Renal cortical epithelial cell (primary cell): Measurements from ENCODE around the gene HSBP1L1. TPM values are rescaled to one million over a fixed set of nuclear protein-coding genes. Genes with fewer than 3 reads are reported as not detected.
A peak's percentile ranks its signal among the peaks of the same experiment; 100 is the strongest.
"Not testable (repeated sequence)": the region's sequence is repeated elsewhere in the genome, so short reads cannot be mapped to it uniquely, and the experiment has no call there.

Experiments used
- DNase-seq: peaks from one replicate; pipeline ENCODE4 v3.0.0-alpha.2; 2011; ENCODE audit warnings: low read depth
- total RNA-seq: library from RNA; depleted of rRNA; stranded (reverse); fragments of >200 nt; gene quantifications from 2 replicates; pipeline ENCODE4 v1.2.3, GENCODE V29; 2014

Gene HSBP1L1
- total RNA-seq, 1 donor from 2014 or later = 13.1 TPM

DNA sequence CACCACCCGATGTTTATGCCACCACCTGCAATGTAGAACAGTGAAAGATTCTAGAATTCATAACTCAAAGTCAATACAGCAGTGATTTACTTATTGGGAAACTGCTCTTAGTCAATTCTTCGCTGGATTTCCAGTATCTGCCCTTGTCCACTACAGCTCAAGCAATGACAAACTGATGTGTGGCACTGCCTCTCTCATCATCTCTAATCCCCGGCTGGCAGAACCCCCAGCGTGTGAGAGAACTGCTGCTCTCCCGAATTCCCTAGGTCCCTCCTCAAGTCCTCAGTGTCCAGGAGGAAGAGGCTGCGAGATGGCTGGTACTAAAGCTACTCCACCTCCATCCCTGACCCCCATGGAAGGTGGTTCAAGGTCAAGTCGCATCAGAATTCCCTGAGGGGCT, 22.3 kb downstream of the HSBP1L1 start:
- no peak for DNase-seq

- DNase-seq = peak; percentile 37
Measured at GRCh38 chr18:79987566-79987965, 23.1 kb downstream of the HSBP1L1 start.

GRCh38 chr18:79988071-79988450, 23.6 kb downstream of the HSBP1L1 start:
- DNase-seq = peak; percentile 10

GRCh38 chr18:79988451-79989194, 24.2 kb downstream of the HSBP1L1 start, which contains the start of gene TXNL4A:
Gene TXNL4A, minus strand, starts transcription at chr18:79988563. Its CDS starts 171 bp downstream, at chr18:79988392.
- peak; percentile 61 for DNase-seq

DNA sequence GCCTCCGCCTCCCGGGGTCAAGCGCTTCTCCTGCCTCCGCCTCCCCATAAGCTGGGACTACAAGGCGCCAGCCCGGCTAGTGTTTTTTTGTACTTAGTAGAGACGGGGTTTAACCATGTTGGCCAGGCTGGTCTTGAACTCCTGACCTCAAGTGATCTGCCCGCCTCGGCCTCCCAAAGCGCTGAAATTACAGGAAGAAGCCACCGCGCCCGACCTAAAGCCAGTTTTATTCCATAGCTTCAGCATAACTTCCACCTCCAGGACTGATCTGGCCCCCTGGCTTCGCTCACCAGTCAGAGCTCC, 24.7 kb downstream of the HSBP1L1 start:
- DNase-seq = no peak

GRCh38 chr18:79991494-79991893, 27.1 kb downstream of the HSBP1L1 start:
- DNase-seq = no peak

GRCh38 chr18:79999701-80000100, 35.3 kb downstream of the HSBP1L1 start:
- not testable (repeated sequence) for DNase-seq

DNA sequence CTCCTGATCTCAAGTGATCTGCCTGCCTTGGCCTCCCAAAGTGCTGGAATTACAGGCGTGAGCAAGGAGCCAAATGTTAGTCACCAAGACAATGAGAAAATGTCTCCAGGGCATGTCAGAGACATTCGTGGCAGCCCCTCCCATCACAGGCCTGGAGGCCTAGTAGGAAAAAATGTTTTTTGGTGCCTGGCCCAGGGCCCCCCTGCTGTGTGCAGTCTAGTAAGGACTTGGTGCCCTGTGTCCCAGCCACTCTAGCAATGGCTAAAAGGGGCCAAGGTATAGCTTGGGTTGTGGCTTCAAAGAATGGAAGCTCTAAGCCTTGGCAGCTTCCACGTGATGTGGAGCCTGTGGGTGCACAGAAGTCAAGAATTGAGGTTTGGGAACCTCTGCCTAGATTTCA, 36.4 kb downstream of the HSBP1L1 start:
- DNase-seq = no peak

GRCh38 chr18:80002468-80002867, 38.0 kb downstream of the HSBP1L1 start:
- DNase-seq = no peak

- no peak for DNase-seq
Measured at GRCh38 chr18:80004600-80005342, 40.3 kb downstream of the HSBP1L1 start.

GRCh38 chr18:80006724-80007123, 42.3 kb downstream of the HSBP1L1 start:
- DNase-seq = no peak

- DNase-seq = peak; percentile 91
Measured at GRCh38 chr18:80009661-80010550, 45.5 kb downstream of the HSBP1L1 start.

- no peak for DNase-seq
Measured at GRCh38 chr18:80010551-80010906, 46.1 kb downstream of the HSBP1L1 start.

DNA sequence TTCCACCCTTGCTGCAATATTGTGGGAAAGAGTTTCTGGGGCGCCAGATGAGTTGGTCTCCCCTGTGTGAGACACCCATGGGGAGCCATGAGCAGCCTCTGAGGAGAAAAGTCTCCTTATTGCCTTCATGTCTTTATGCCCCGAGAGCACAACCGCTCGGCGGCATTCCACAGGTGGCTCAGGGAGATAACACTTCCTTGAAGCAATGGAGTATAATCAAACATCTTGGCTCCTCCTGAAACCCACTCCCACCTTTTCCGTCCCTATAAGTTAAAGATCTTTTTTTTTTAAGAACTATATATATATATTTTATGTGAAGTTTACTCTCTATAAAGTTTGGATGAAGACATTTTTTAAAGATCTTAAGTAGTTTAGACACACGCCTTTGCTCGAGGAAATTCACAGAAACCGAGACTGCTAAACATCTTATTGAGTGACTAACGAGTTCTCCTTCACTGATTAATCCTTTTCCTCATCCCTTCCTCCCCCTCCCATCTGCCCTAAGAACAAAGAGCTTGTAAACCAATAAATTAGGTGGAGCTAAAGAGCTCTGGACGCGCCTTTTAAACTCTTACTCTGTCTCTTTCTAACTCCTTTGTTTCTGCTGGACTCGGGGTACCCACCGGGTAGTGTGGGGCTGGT, 47.2 kb downstream of the HSBP1L1 start:
- not testable (repeated sequence) for DNase-seq

DNA sequence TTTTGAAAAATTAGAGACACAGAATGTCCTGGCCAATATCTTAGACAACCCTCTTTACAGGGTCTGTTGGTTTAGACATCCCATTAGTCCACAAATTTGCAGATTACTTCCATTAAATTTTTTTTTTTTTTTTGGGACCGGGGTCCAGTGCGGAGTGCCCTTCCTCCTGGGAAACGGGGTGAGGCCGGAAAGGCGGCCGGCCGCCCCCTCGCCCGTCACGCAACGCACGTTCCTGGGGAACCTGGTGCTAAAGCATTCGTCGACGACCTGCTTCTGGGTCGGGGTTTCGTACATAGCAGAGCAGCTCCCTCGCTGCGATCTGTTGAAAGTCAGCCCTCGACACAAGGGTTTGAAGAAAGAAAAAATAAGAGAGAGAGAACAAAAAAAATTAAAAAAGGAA, 48.3 kb downstream of the HSBP1L1 start:
- no peak for DNase-seq

Other genes with a start within 250 kb of the HSBP1L1 start
- 0.20 TPM in 1 of 2 replicates, not detected in the other for gene KCNG2, start 166.7 kb upstream of the HSBP1L1 start, total RNA-seq
- 44.7 and 53.7 TPM in 2 replicates for gene SLC66A2, start 13.0 kb upstream of the HSBP1L1 start, total RNA-seq
- gene TXNL4A, start 23.9 kb downstream of the HSBP1L1 start, total RNA-seq = 40.1 and 72.4 TPM in 2 replicates
- 26.0 and 47.1 TPM in 2 replicates for gene RBFA, start 69.8 kb downstream of the HSBP1L1 start, total RNA-seq
- 22.4 and 22.9 TPM in 2 replicates for gene ADNP2, start 144.6 kb downstream of the HSBP1L1 start, total RNA-seq